NCI-H2196 (cell line): ENCODE data around the gene GRHL1.

ENCODE experiments used
- DNase-seq: peaks from one replicate; lab custom pipeline; 2025; ENCODE audit not compliant: unreplicated experiment; lab: John Stamatoyannopoulos, UW

GRHL1 gene

GRCh38 chr2:9949239-9949991 lies 2.1 kb upstream of the GRHL1 start:
- no peak for DNase-seq

- no peak for DNase-seq
Measured at GRCh38 chr2:9949992-9950520, 1.4 kb upstream of the GRHL1 start.

- peak; percentile 49 for DNase-seq
Measured at GRCh38 chr2:9950521-9951271, 797 bp upstream of the GRHL1 start.

DNA sequence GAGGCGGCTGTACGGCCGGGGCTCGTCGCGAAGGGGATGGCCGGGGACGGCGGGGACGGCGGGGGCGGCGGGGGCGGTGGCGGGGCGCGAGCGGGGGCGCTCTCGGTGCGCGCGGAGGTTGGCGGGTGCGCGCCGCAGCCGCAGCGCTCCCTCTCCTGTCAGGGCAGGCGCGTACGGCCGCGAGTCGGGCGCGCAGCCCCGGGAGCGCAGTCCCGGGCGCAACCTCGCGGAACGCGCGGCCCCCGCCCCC lies 296 bp upstream of the GRHL1 start:
- DNase-seq = no peak

GRCh38 chr2:9952286-9952737 lies 819 bp downstream of the GRHL1 start:
- no peak for DNase-seq

DNA sequence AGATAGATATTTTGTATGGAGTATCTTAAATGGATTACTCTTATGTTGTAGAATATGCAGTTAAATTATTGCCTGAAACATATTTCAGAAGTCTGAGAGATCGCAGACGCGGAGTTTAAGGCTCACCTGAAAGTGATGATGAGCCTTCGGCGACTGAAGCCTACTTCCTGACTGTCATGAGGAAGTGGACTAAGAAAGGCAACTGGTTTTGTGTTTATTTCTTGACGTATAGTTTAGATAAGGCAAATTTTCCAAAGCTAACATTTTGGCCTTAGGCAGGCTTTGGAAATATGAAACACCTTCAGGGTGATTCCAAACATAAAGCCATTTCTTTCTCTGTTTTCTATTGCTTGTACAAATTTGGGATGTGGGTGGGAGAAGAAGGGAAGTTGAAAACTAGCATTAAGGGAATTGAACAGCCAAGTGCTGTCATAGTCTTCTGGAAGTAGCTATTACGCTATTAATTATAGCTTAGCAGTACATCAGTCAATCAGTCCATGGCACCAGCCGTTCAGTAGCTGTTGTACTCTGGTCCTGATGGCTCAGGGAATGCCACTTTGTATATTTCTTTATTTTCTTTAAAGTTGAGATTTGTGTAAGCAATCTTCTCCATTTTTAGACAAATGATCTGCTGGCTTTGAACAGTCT lies 1.5 kb downstream of the GRHL1 start:
- DNase-seq = no peak

DNA sequence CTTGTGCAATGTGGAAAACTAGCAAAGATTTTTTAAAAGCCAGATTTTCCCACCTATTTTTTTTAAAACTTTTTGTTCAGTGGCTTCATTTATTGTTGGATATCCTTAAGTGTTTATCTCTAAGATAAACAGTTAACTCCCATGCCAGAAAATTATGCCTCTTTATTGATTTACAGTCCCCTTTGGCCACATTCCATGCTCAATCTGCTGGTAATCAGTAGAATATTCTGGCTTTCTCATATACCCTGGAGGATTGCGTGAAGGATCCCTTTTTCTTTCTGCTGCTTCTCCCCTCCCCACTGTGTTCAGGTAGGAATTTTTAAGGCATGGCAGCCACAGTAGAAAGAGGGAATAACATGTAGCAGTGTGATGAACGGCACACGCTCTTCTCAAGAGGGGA lies 2.6 kb downstream of the GRHL1 start:
- no peak for DNase-seq

DNA sequence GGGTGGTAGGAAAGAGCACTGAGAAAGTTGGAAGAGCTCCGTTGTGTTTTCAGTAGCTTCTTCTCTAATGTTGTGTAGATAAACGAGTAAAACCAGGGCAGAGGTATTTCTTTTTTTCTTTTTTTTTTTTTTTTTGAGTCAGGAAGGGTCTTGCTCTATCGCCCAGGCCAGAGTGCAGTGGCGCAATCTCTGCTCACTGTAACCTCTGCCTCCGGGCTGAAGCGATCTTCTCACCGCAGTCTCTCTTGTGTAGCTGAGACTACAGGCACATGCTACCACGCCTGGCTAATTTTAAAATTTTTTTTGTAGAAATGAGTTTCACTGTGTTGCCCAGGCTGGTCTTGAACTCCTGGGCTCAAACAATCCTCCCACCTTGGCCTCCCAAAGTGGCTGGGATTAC lies 6.6 kb downstream of the GRHL1 start:
- no peak for DNase-seq

- no peak for DNase-seq
Measured at GRCh38 chr2:9959262-9959661, 7.8 kb downstream of the GRHL1 start.

GRCh38 chr2:9961013-9961412 lies 9.5 kb downstream of the GRHL1 start:
- DNase-seq = no peak

- DNase-seq = no peak
Measured at GRCh38 chr2:9964334-9964980, 13.0 kb downstream of the GRHL1 start.

DNA sequence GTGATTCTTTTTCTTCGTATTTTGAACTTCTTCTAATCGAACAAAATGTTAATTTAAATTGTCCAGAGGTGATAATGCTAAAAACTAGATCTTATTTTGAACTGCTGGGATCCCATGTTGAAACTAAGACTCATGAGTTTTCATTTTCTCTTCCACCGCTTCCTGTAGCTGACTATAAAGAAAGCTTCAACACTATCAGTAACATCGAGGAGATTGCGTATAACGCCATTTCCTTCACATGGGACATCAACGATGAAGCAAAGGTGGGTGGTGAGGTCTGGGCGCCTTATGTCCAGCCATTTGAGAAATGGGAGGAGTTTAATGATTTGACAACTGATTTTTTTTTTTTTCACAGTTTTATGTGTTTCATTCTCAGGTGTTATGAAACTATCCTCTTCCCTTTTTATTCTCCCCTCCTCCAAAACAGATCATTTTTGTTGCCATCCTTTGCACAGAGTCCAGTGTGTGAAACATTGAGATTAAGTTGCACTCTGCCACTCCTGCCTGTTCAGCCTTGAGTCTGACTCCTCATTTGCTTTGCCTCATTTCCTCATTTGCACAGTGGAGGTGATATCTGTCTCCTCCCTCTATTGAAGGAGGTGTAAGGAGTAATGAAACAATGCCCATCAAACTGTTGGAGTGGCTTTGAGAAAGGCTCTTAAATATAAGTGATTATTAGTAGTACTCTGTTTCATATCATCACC lies 13.8 kb downstream of the GRHL1 start:
- DNase-seq = no peak

DNA sequence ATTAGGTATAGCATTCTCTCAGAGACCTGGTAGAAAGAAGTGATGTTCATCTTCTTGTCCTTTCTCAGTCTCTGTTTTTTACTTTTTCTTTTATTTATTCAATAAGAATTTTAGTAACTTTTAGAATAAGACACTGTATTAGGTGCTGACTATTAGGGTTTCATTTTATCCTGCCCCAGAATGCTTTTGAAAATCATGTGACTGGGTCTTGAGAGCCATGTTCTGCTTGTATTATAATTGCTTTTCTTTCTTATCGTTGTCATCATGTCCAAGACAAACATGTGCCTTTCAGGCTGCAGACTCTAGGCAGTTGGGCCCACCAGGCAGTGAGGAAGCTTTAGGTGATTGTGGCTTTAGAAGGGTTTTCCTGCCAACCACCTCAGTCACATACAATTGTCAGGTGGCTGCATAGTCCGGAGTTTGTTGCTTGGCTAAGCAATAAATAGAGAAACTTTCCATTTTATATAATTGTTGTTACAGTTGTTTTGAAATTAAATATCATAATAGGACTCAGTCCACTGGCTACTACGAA lies 15.1 kb downstream of the GRHL1 start:
- DNase-seq = no peak

DNA sequence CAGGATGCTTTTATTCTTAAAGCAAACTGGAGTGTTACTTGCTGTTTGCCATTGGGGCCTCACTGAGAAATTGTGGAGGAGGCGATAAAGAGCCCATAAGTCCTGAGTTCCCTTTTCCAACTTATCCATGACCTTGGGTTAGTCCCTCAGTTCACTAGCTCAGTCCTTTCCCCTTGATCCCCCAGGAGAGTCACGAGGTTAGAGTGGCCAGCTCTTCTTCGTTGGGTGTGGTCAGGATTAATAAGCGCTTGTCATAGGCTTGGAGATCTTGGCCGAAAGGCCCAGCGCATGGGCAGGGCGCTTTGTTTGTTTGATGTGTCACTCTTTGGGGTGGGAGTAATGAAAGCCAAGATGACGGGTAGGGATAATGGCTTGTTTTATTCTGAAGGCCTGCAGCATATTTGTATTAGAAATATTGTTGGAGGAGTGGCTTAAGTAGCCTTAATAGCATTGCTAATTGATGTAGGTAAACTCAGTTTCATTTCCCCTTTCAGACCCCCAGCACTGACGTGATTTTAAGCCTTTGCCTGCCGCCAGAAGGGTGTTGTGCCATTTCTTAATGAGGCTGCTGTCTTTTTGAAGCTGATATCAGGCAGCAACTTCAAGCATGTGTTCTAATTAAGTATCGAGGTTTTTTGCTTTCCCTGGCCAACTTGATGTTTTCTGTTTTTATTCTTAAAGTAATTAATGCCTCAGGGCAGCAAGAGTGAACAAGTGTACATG lies 15.7 kb downstream of the GRHL1 start:
- no peak for DNase-seq

DNA sequence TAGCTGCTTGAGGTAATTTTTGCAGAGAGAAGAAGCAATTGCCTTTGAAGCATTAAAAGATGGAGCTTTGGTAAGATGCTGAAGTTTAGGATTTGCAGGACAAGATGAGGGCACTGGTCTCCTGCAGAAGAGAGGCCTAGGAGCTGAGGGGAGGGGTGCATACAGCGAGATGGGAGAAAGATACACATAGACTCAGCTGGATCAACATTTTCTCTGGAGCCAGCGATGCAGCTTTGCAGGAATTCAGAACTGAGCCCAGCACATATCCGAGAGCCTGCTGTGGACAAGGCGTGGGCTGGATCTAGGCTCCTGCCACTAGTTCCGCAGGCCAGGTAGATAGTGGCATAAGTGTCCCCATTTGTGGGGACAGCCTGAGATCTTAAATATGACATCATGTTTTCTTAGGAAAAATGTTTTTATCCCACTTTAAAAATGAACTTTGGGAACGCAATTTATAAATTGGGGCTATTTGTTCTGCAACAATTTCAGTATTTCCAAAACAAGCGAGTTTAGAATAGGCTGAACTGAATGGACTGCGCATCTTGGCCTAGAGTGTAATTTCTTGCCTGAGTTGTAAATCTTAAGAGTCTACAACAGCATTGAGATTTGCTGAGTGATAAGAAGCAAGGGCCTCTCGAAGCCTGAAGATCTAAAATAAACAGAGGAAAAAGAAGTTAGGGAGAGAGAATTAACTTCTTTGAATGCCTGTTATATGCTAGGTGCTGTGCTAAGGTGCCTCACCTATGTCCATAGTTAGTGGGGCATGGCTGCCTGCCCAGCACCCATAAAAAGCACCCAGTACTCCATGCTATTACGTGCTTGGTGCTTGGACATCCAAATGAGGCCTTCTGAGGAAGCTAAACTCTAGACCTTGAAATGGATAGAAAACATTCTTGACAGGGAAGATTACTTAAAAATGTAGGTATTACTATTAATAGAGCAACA lies 17.3 kb downstream of the GRHL1 start:
- no peak for DNase-seq

DNA sequence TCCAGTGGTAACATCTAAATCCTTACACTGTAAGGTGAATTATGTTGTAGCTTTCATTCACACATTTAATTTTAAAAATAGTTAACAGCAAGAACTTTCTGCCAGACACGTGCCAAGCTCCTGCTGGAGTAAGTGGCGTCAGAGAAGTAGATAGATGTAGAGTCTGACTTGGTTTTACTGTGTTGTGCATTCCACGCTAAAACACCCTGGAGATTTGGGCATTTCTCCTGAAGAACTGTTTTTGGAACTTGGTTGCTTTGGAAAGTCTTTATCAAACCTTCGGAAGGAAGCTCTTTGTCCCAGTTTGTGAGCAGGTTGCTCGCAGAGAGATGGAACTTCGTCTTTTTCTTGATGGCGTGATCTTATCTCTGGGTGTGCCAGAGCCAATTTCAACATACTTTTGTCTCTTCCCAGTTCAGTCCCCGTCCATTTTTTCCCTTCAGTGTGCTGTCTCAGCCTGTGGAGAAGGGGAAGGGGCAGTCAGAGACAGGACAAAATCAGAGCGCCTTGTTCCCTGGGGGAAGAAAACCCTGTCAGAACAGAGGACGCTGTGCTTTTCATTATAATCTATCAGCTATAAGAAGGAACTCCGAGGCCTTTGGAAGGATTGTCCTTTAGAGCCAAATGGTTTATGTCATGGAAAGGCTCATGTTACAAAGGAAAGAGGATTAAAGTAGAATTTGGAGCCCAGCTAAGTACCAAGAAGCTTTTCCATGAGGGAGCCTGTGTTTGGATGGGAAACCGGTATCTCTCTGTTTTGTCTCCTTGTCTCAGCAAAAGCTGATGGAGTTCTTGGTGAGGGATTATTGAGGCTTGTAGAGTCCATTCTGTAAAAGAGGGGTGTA lies 18.9 kb downstream of the GRHL1 start:
- DNase-seq = no peak

GRCh38 chr2:9971105-9971818 lies 19.8 kb downstream of the GRHL1 start:
- DNase-seq = no peak
